Upper lobe of left lung (tissue), 6 donors: ENCODE measurements around the gene FXYD4. TPM values are rescaled to one million over a fixed set of nuclear protein-coding genes. Genes with fewer than 3 reads are reported as not detected.
A peak's percentile ranks its signal among the peaks of the same experiment; 100 is the strongest.
"Not testable (repeated sequence)": the region's sequence is repeated elsewhere in the genome, so short reads cannot be mapped to it uniquely, and the experiment has no call there.

Source experiments
- ATAC-seq, 2 donors: fragments of 200-7000 bp; cut with Tn5 transposase; one replicate each; pipeline ENCODE4 v1.9.1; 2022; ENCODE audit warnings: mild to moderate bottlenecking in 2 of 2, moderate library complexity in 2 of 2; ENCODE audit not compliant: low FRiP score in 2 of 2
- DNase-seq, 2 donors: peaks; one replicate each; pipeline ENCODE4 v3.0.0-alpha.2; 2019 to 2020
- H3K27ac ChIP-seq, 4 donors: fragments of 200-600 bp; sonication (generic); one replicate each; pipeline ENCODE4 v1.5.1; 2016 to 2019
- H3K27me3 ChIP-seq, 4 donors: fragments of 200-600 bp; sonication (generic); one replicate each; pipeline ENCODE4 v1.5.1; 2017 to 2019
- H3K36me3 ChIP-seq, 4 donors: fragments of 200-600 bp; sonication (generic); one replicate each; pipeline ENCODE4 v1.5.1; 2016 to 2019
- H3K4me1 ChIP-seq, 4 donors: fragments of 200-600 bp; sonication (generic); one replicate each; pipeline ENCODE4 v1.5.1; 2018 to 2019
- H3K4me3 ChIP-seq, 4 donors: fragments of 200-600 bp; sonication (generic); one replicate each; pipeline ENCODE4 v1.5.1; 2017 to 2019; ENCODE audit warnings: mild to moderate bottlenecking in 2 of 4, moderate library complexity in 1 of 4
- H3K9me3 ChIP-seq, 4 donors: fragments of 200-600 bp; sonication (generic); one replicate each; pipeline ENCODE4 v1.5.1; 2018 to 2019
- EP300 ChIP-seq, 4 donors: sonication (generic); formaldehyde crosslinking; IDR thresholded peaks; one replicate each; pipeline ENCODE4 v1.5.1; 2017; ENCODE audit warnings: antibody characterized with exemption in 4 of 4, control low read depth in 2 of 4
- POLR2A ChIP-seq, 4 donors: fragments of 450-650 bp; IDR thresholded peaks; one replicate each; pipeline ENCODE4 v1.5.1; 2016 to 2017; ENCODE audit warnings: antibody characterized with exemption in 4 of 4, mild to moderate bottlenecking in 2 of 4
- POLR2AphosphoS5 ChIP-seq, 2 donors: sonication (generic); formaldehyde crosslinking; IDR thresholded peaks; one replicate each; pipeline ENCODE4 v1.5.1; 2017; ENCODE audit warnings: antibody characterized with exemption in 2 of 2
- WGBS, 2 donors: methylation state at CpG; one replicate each; pipeline ENCODE4 v1.1.5; 2017 to 2018; 5-methylcytosine and 5-hydroxymethylcytosine counted together
- small RNA-seq, 4 donors: library from RNA; depleted of rRNA; stranded (forward); fragments of <200 nt; gene quantifications; one replicate each; pipeline ENCODE3, GENCODE V24; 2016
- total RNA-seq, 6 donors: library from RNA; depleted of rRNA in 4 of 6; stranded (reverse); fragments of >200 nt in 4 of 6; gene quantifications; one replicate each; pipeline versions ENCODE4 v1.1.0 to v1.2.1, GENCODE V29; 2016 to 2021
- TF ChIP-seq, protein P1 (sequence below), 6 experiments: fragments of 450-650 bp in 4 of 6; fragments of 200-600 bp in 2 of 6; sonication (generic) in 2 of 6; IDR thresholded peaks; one replicate each; pipeline ENCODE4 v1.5.1; 2016 to 2019; ENCODE audit warnings: antibody characterized with exemption in 6 of 6
- donor health status: DM: no; HTN: no; CAD: no; lungs with moderate emphysema.
- donor health status: DM: no; HTN: yes; CAD: no; lungs with severe emphysema.

FXYD4 gene
- total RNA-seq, 6 donors from 2014 or later = 2.5 to 4.0 (median 2.7) TPM; not detected in 3

DNA sequence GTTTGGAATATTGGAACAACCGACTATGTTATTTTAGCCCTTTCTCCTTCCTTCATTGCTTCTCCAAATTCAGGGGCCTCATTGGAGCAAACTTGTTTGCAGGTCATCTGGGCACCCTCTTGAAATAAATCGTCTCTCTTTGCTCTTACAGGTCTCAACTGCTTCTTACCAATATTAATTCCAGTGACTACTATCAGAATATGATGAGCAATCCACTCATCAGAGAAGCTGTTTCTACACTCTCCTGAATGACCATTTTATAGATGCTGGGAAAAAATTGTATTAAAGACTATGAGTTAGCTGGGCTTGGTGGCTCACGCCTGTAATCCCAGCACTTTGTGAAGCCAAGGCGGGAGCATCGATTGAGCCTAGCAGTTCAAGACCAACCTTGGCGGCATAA is 50.1 kb downstream of the FXYD4 start:
- Histone ChIP-seq H3K27ac (peak overlapping the region; percentile 93 to 99 (median 97)), H3K4me1 (peaks cover 13 to 16% (median 14%) of the 10 kb centered on the region in 4 donors), H3K9me3 (no peaks in the 10 kb centered on the region), H3K4me3 (peak overlapping the region in 2 of 4 donors; percentile 55 to 71), H3K36me3 (no peaks in the 10 kb centered on the region), H3K27me3 (no peaks in the 10 kb centered on the region)
- TF ChIP-seq, protein P1, sequence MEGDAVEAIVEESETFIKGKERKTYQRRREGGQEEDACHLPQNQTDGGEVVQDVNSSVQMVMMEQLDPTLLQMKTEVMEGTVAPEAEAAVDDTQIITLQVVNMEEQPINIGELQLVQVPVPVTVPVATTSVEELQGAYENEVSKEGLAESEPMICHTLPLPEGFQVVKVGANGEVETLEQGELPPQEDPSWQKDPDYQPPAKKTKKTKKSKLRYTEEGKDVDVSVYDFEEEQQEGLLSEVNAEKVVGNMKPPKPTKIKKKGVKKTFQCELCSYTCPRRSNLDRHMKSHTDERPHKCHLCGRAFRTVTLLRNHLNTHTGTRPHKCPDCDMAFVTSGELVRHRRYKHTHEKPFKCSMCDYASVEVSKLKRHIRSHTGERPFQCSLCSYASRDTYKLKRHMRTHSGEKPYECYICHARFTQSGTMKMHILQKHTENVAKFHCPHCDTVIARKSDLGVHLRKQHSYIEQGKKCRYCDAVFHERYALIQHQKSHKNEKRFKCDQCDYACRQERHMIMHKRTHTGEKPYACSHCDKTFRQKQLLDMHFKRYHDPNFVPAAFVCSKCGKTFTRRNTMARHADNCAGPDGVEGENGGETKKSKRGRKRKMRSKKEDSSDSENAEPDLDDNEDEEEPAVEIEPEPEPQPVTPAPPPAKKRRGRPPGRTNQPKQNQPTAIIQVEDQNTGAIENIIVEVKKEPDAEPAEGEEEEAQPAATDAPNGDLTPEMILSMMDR (IDR thresholded peaks at IDR 0.05) = no peak
- TF ChIP-seq EP300 (IDR thresholded peaks at IDR 0.05) (no peak), POLR2AphosphoS5 (IDR thresholded peaks at IDR 0.05) (no peak), POLR2A (IDR thresholded peaks at IDR 0.05) (no peak)
- 88 to 90% methylated on average over 6 of the region's 6 CpGs for WGBS, 2 donors
- no peak for DNase-seq
- no peak for ATAC-seq

DNA sequence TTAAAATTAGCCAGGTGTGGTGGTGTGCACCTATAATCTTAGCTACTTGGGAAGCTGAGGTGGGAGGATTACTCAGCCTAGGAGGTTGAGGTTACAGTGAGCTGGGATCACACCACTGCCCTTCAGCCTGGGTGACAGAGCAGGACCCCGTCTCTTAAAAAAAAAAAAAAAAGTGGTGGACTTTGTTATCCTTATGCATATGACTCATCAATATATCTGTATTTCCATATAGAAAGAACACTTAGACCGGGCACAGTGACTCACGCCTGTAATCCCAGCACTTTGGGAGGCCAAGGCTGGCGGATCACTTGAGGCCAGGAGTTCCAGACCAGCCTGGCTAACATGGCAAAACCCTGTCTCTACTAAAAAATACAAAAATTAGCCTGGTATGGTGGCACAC is 50.5 kb downstream of the FXYD4 start:
- Histone ChIP-seq H3K4me1 (peaks cover 13 to 16% (median 14%) of the 10 kb centered on the region in 4 donors), H3K27ac (peak overlapping the region in 3 of 4 donors; percentile 96 to 99 (median 98))
- WGBS, 2 donors = 95 to 98% methylated on average over 4 of the region's 4 CpGs
- not testable (repeated sequence) for H3K27me3 ChIP-seq, H3K36me3 ChIP-seq, ATAC-seq, H3K4me3 ChIP-seq, DNase-seq, H3K9me3 ChIP-seq

GRCh38 chr10:43424416-43424815 is 53.0 kb downstream of the FXYD4 start:
- Histone ChIP-seq H3K4me3 (no peak overlapping the region), H3K36me3 (no peaks in the 10 kb centered on the region), H3K4me1 (peaks cover 11 to 14% (median 13%) of the 10 kb centered on the region in 4 donors), H3K27me3 (no peaks in the 10 kb centered on the region), H3K27ac (no peak overlapping the region), H3K9me3 (no peaks in the 10 kb centered on the region)
- ATAC-seq (no peak), DNase-seq (no peak)
- TF ChIP-seq POLR2AphosphoS5 (IDR thresholded peaks at IDR 0.05) (no peak), POLR2A (IDR thresholded peaks at IDR 0.05) (no peak), EP300 (IDR thresholded peaks at IDR 0.05) (no peak)
- TF ChIP-seq, protein P1 (IDR thresholded peaks at IDR 0.05) = no peak
- 76% methylated on average over 6 of the region's 6 CpGs for WGBS, 2 donors

Small RNA genes lying within 50 kb of the gene (small RNA-seq; reads per million reads assigned to genes)
- gene RNU6ATAC11P = 0 reads per million in 4 donors
- 0 reads per million in 4 donors for gene SNORD3J

Other genes starting within 250 kb of the FXYD4 start
- gene CSGALNACT2, start 233.2 kb upstream of the FXYD4 start, total RNA-seq = 10 to 100 TPM; 30.5 to 47.1 (median 35.1) TPM
- gene RASGEF1A, start 104.6 kb upstream of the FXYD4 start, total RNA-seq = 1 to 10 TPM; 2.3 to 8.4 (median 4.9) TPM
- gene HNRNPF, start 37.5 kb downstream of the FXYD4 start, total RNA-seq = 100 to 1,000 TPM in 5 of 6 donors, 10 to 100 TPM in 1; 80.7 to 225 (median 177) TPM
- 10 to 100 TPM in 3 of 6 donors, 1 to 10 TPM in 3; 4.5 to 25.0 (median 11.0) TPM for gene ZNF487, start 65.5 kb downstream of the FXYD4 start, total RNA-seq
- 1 to 10 TPM; 1.1 to 4.0 (median 2.9) TPM for gene ZNF239, start 203.0 kb downstream of the FXYD4 start, total RNA-seq
- gene ZNF485, start 234.8 kb downstream of the FXYD4 start, total RNA-seq = 1 to 10 TPM; 2.1 to 7.7 (median 3.2) TPM